Liver (tissue), 9 donors: ENCODE measurements around the gene SSC4D. TPM values are rescaled to one million over a fixed set of nuclear protein-coding genes. Genes with fewer than 3 reads are reported as not detected.

Experiments
- DNase-seq: peaks from one replicate; pipeline ENCODE4 v3.0.0-alpha.2; 2017; ENCODE audit warnings: low spot score
- H3K27ac ChIP-seq, 2 donors: one replicate each; pipeline ENCODE4 v1.7.0; 2013; ENCODE audit warnings: inconsistent platforms in 2 of 2, low read length in 2 of 2, control low read depth in 1 of 2, low read depth in 1 of 2, mild to moderate bottlenecking in 1 of 2
- H3K27me3 ChIP-seq, 4 donors: one replicate each; pipeline versions ENCODE4 v1.6.1 to v1.7.0; 2013; ENCODE audit warnings: low read length in 3 of 4, inconsistent platforms in 1 of 4, mild to moderate bottlenecking in 1 of 4, moderate library complexity in 1 of 4; ENCODE audit not compliant: control insufficient read depth in 4 of 4, insufficient read depth in 4 of 4
- H3K36me3 ChIP-seq, 4 donors: one replicate each; pipeline versions ENCODE4 v1.6.1 to v1.7.0; 2013; ENCODE audit warnings: low read length in 3 of 4, mild to moderate bottlenecking in 3 of 4, low read depth in 1 of 4, moderate library complexity in 1 of 4; ENCODE audit not compliant: control insufficient read depth in 4 of 4, insufficient read depth in 3 of 4
- H3K4me1 ChIP-seq, 4 donors: one replicate each; pipeline versions ENCODE4 v1.6.1 to v1.7.0; 2013; ENCODE audit warnings: low read length in 3 of 4, mild to moderate bottlenecking in 3 of 4, moderate library complexity in 1 of 4; ENCODE audit not compliant: control insufficient read depth in 4 of 4, insufficient read depth in 4 of 4
- H3K4me3 ChIP-seq, 3 donors: one replicate each; pipeline versions ENCODE4 v1.6.1 to v1.7.0; 2013; ENCODE audit warnings: low read length in 3 of 3, control low read depth in 1 of 3, low read depth in 1 of 3, mild to moderate bottlenecking in 1 of 3
- H3K9ac ChIP-seq, 2 donors: one replicate each; pipeline ENCODE4 v1.7.0; 2013; ENCODE audit warnings: low read length in 2 of 2, mild to moderate bottlenecking in 2 of 2, moderate library complexity in 2 of 2, control low read depth in 1 of 2, low read depth in 1 of 2
- H3K9me3 ChIP-seq, 4 donors: one replicate each; pipeline versions ENCODE4 v1.6.1 to v1.7.0; 2013; ENCODE audit warnings: low read length in 3 of 4; ENCODE audit not compliant: control insufficient read depth in 4 of 4
- EGR1 ChIP-seq, 2 donors: IDR thresholded peaks; 2 replicates each; pipeline ENCODE4 v1.6.1; 2016 to 2018; ENCODE audit warnings: antibody characterized with exemption in 2 of 2, low read depth in 2 of 2
- FOXA1 ChIP-seq: IDR thresholded peaks from 2 replicates; pipeline ENCODE4 v1.6.1; 2016; ENCODE audit warnings: antibody characterized with exemption
- FOXA2 ChIP-seq: IDR thresholded peaks from 2 replicates; pipeline ENCODE4 v1.6.1; 2016; ENCODE audit warnings: antibody characterized with exemption
- GABPA ChIP-seq, 2 donors: IDR thresholded peaks in 1 of 2; conservative IDR thresholded peaks in 1 of 2; 2 replicates each; pipeline ENCODE4 v1.6.1; 2016; ENCODE audit warnings: antibody characterized with exemption in 2 of 2, mild to moderate bottlenecking in 1 of 2, moderate library complexity in 1 of 2
- HNF4A ChIP-seq, 2 donors: conservative IDR thresholded peaks; 2 replicates each; pipeline ENCODE4 v1.6.1; 2016; ENCODE audit warnings: antibody characterized with exemption in 2 of 2, mild to moderate bottlenecking in 2 of 2
- HNF4G ChIP-seq: IDR thresholded peaks from 2 replicates; pipeline ENCODE4 v1.6.1; 2016; ENCODE audit warnings: antibody characterized with exemption
- JUND ChIP-seq, 2 donors: IDR thresholded peaks; 2 replicates each; pipeline ENCODE4 v1.6.1; 2016; ENCODE audit warnings: antibody characterized with exemption in 2 of 2
- MAX ChIP-seq: IDR thresholded peaks from 2 replicates; pipeline ENCODE4 v1.6.1; 2016; ENCODE audit warnings: antibody characterized with exemption
- NR2F2 ChIP-seq: IDR thresholded peaks from 2 replicates; pipeline ENCODE4 v1.6.1; 2016; ENCODE audit warnings: antibody characterized with exemption
- RAD21 ChIP-seq, 2 donors: IDR thresholded peaks; 2 replicates each; pipeline ENCODE4 v1.6.1; 2016; ENCODE audit warnings: antibody characterized with exemption in 2 of 2, mild to moderate bottlenecking in 2 of 2
- REST ChIP-seq: IDR thresholded peaks from 2 replicates; pipeline ENCODE4 v1.6.1; 2016; ENCODE audit warnings: antibody characterized with exemption, mild to moderate bottlenecking
- RXRA ChIP-seq, 2 donors: IDR thresholded peaks; 2 replicates each; pipeline ENCODE4 v1.6.1; 2017 to 2018; ENCODE audit warnings: antibody characterized with exemption in 2 of 2, mild to moderate bottlenecking in 1 of 2
- SP1 ChIP-seq: IDR thresholded peaks from 2 replicates; pipeline ENCODE4 v1.6.1; 2018; ENCODE audit warnings: antibody characterized with exemption, mild to moderate bottlenecking
- TAF1 ChIP-seq: conservative IDR thresholded peaks from 2 replicates; pipeline ENCODE4 v1.6.1; 2016; ENCODE audit warnings: antibody characterized with exemption, mild to moderate bottlenecking
- YY1 ChIP-seq: IDR thresholded peaks from 2 replicates; pipeline ENCODE4 v1.6.1; 2016; ENCODE audit warnings: antibody characterized with exemption, mild to moderate bottlenecking
- WGBS: extraction: QIAGEN DNeasy Blood & Tissue Kit; methylation state at CpG from one replicate; pipeline ENCODE4 v1.1.7; 2013; 5-methylcytosine and 5-hydroxymethylcytosine counted together
- polyA plus RNA-seq, 2 donors: library from polyadenylated mRNA; stranded (reverse) in 1 of 2; unstranded in 1 of 2; fragments of 200-250 nt in 1 of 2; fragments of >200 nt in 1 of 2; fragmentation: Nextera tagmentation in 1 of 2; extraction: Ambion mirVana in 1 of 2; gene quantifications; one replicate each; pipeline versions ENCODE4 v1.2.1 to v1.2.3, GENCODE V29; 2013 to 2015
- total RNA-seq, 2 donors: library from RNA; depleted of rRNA; stranded (reverse); fragments of >200 nt; gene quantifications; one replicate each; pipeline ENCODE4 v1.2.3, GENCODE V29; 2014
- TF ChIP-seq, protein P1 (sequence below): fragments of 150-350 bp; IDR thresholded peaks from 2 replicates; pipeline ENCODE4 v1.5.1; 2017; ENCODE audit warnings: improper control_type of control experiment, low read depth, low read length; ENCODE audit not compliant: missing input control
- TF ChIP-seq, protein P2 (sequence below): IDR thresholded peaks from 2 replicates; pipeline ENCODE4 v1.6.1; 2016; ENCODE audit warnings: antibody characterized with exemption
- donor health status: healthy.
- donor health status: healthy.
- donor health status: healthy.
- donor health status: healthy.
- donor health status: healthy.

SSC4D gene
- total and polyA plus RNA-seq, 4 donors = 1.2 to 2.3 (median 1.5) TPM

DNA sequence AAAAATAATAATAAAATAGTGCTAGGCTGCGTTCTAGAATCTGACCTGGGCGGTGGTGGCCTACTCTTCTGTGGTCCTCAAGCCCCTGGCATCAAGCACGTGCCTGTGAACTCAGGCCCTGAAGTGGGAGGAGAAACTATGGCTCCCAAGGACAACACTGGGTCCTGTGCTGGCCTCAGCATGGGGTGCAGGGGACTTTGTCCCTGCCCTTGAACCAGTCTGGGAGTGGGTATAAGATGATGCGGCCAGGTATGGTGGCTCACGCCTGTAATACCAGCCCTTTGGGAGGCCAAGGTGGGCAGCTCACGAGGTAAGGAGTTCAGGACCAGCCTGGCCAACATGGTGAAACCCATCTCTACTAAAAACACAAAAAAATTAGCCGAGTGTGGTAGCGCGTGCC is 20.7 kb upstream of the SSC4D start:
- DNase-seq = no peak
- Histone ChIP-seq H3K27me3 (no peaks in the 10 kb centered on the region), H3K27ac (no peak overlapping the region), H3K4me3 (no peak overlapping the region), H3K9ac (no peak overlapping the region), H3K9me3 (no peaks in the 10 kb centered on the region), H3K36me3 (no peaks in the 10 kb centered on the region), H3K4me1 (no peaks in the 10 kb centered on the region)
- 94% methylated on average over 9 of the region's 9 CpGs for WGBS
- TF ChIP-seq FOXA1 = no peak
- no peak for TF ChIP-seq JUND (IDR thresholded peaks at IDR 0.05)
- TF ChIP-seq RXRA (IDR thresholded peaks at IDR 0.05) = no peak
- TF ChIP-seq GABPA (IDR thresholded peaks at IDR 0.05 in 1 of 2, conservative IDR thresholded peaks at IDR 0.05 in 1 of 2) = no peak
- TF ChIP-seq EGR1 (IDR thresholded peaks at IDR 0.05; ENCODE audit: low read depth in 2 of 2) = no peak
- TF ChIP-seq, protein P1, sequence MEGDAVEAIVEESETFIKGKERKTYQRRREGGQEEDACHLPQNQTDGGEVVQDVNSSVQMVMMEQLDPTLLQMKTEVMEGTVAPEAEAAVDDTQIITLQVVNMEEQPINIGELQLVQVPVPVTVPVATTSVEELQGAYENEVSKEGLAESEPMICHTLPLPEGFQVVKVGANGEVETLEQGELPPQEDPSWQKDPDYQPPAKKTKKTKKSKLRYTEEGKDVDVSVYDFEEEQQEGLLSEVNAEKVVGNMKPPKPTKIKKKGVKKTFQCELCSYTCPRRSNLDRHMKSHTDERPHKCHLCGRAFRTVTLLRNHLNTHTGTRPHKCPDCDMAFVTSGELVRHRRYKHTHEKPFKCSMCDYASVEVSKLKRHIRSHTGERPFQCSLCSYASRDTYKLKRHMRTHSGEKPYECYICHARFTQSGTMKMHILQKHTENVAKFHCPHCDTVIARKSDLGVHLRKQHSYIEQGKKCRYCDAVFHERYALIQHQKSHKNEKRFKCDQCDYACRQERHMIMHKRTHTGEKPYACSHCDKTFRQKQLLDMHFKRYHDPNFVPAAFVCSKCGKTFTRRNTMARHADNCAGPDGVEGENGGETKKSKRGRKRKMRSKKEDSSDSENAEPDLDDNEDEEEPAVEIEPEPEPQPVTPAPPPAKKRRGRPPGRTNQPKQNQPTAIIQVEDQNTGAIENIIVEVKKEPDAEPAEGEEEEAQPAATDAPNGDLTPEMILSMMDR = no peak
- no peak for TF ChIP-seq REST
- no peak for TF ChIP-seq NR2F2
- TF ChIP-seq HNF4G = no peak
- TF ChIP-seq HNF4A (conservative IDR thresholded peaks at IDR 0.05) = no peak
- no peak for TF ChIP-seq YY1
- TF ChIP-seq, protein P2, sequence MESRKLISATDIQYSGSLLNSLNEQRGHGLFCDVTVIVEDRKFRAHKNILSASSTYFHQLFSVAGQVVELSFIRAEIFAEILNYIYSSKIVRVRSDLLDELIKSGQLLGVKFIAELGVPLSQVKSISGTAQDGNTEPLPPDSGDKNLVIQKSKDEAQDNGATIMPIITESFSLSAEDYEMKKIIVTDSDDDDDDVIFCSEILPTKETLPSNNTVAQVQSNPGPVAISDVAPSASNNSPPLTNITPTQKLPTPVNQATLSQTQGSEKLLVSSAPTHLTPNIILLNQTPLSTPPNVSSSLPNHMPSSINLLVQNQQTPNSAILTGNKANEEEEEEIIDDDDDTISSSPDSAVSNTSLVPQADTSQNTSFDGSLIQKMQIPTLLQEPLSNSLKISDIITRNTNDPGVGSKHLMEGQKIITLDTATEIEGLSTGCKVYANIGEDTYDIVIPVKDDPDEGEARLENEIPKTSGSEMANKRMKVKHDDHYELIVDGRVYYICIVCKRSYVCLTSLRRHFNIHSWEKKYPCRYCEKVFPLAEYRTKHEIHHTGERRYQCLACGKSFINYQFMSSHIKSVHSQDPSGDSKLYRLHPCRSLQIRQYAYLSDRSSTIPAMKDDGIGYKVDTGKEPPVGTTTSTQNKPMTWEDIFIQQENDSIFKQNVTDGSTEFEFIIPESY = no peak
- TF ChIP-seq MAX = no peak
- TF ChIP-seq RAD21 (IDR thresholded peaks at IDR 0.05) = no peak
- no peak for TF ChIP-seq SP1
- TF ChIP-seq FOXA2 = no peak
- TF ChIP-seq TAF1 = no peak
